SU-DHL-6 (cell line): ENCODE measurements around the gene PCGF1.

Source experiments
- H2AFZ ChIP-seq: fragments of 200-600 bp; sonication (generic); 2 replicates; pipeline ENCODE4 v1.6.1; 2014; ENCODE audit warnings: low read depth, mild to moderate bottlenecking, moderate library complexity, mixed read lengths, antibody characterized with exemption, low read length; ENCODE audit not compliant: severe bottlenecking
- H3F3A ChIP-seq: fragments of 200-600 bp; shearing (Covaris generic); 2 replicates; pipeline ENCODE4 v1.6.0; 2016; ENCODE audit warnings: antibody characterized with exemption, mild to moderate bottlenecking; ENCODE audit not compliant: insufficient read depth
- H3K27ac ChIP-seq: fragments of 200-600 bp; sonication (generic); 2 replicates; pipeline ENCODE4 v1.5.1; 2016; ENCODE audit warnings: low read depth, mild to moderate bottlenecking, low read length, moderate library complexity, mixed read lengths
- H3K27me3 ChIP-seq: fragments of 200-600 bp; sonication (generic), shearing (Covaris generic); 2 replicates; pipeline ENCODE4 v1.6.0; 2014; ENCODE audit warnings: mild to moderate bottlenecking, low read length
- H3K36me3 ChIP-seq: fragments of 200-600 bp; sonication (generic); 2 replicates; pipeline ENCODE4 v1.6.1; 2014; ENCODE audit warnings: mild to moderate bottlenecking, low read length, mixed read lengths
- H3K4me2 ChIP-seq: fragments of 300-600, 200-600 bp; shearing (Covaris generic), sonication (generic); 2 replicates; pipeline ENCODE4 v1.6.0; 2014; ENCODE audit warnings: low read length, low read depth, mild to moderate bottlenecking; ENCODE audit not compliant: poor library complexity, severe bottlenecking
- H3K4me3 ChIP-seq: fragments of 200-600 bp; sonication (generic); 2 replicates; pipeline ENCODE4 v1.5.1; 2014; ENCODE audit warnings: antibody characterized with exemption, low read length, mild to moderate bottlenecking, mixed read lengths; ENCODE audit not compliant: insufficient read depth, poor library complexity, severe bottlenecking
- H3K79me2 ChIP-seq: fragments of 200-600 bp; sonication (generic); 2 replicates; pipeline ENCODE4 v1.6.1; 2014; ENCODE audit warnings: mild to moderate bottlenecking, low read length, moderate library complexity; ENCODE audit not compliant: insufficient read depth
- H3K9ac ChIP-seq: fragments of 200-600 bp; sonication (generic); 2 replicates; pipeline ENCODE4 v1.7.0; 2014; ENCODE audit warnings: mild to moderate bottlenecking, low read length
- H3K9me2 ChIP-seq: fragments of 200-600 bp; sonication (generic); replicated peaks from 2 replicates; pipeline ENCODE4 v1.6.1; 2014; ENCODE audit warnings: low read length; ENCODE audit not compliant: insufficient read depth
- H3K9me3 ChIP-seq: fragments of 200-600 bp; sonication (generic); 2 replicates; pipeline ENCODE4 v1.6.1; 2014; ENCODE audit warnings: low read length, mixed read lengths; ENCODE audit not compliant: insufficient read depth
- H4K20me1 ChIP-seq: fragments of 200-600 bp; sonication (generic); 2 replicates; pipeline ENCODE4 v1.6.1; 2014; ENCODE audit warnings: low read depth, mild to moderate bottlenecking, antibody characterized with exemption, low read length, moderate library complexity, mixed read lengths
- EZH2phosphoT487 ChIP-seq: fragments of 200-600 bp; sonication (generic), shearing (Covaris generic); conservative IDR thresholded peaks from 2 replicates; pipeline ENCODE4 v1.6.1; 2018; ENCODE audit warnings: mild to moderate bottlenecking, antibody characterized with exemption, low read length, moderate library complexity, mixed read lengths
- TF ChIP-seq, protein P1 (sequence below): fragments of 200-600 bp; sonication (generic); IDR thresholded peaks from one replicate; pipeline ENCODE4 v1.5.1; 2017; ENCODE audit warnings: antibody characterized with exemption, mild to moderate bottlenecking, low read length, moderate library complexity; ENCODE audit not compliant: insufficient read depth, poor library complexity, severe bottlenecking

Gene PCGF1

DNA sequence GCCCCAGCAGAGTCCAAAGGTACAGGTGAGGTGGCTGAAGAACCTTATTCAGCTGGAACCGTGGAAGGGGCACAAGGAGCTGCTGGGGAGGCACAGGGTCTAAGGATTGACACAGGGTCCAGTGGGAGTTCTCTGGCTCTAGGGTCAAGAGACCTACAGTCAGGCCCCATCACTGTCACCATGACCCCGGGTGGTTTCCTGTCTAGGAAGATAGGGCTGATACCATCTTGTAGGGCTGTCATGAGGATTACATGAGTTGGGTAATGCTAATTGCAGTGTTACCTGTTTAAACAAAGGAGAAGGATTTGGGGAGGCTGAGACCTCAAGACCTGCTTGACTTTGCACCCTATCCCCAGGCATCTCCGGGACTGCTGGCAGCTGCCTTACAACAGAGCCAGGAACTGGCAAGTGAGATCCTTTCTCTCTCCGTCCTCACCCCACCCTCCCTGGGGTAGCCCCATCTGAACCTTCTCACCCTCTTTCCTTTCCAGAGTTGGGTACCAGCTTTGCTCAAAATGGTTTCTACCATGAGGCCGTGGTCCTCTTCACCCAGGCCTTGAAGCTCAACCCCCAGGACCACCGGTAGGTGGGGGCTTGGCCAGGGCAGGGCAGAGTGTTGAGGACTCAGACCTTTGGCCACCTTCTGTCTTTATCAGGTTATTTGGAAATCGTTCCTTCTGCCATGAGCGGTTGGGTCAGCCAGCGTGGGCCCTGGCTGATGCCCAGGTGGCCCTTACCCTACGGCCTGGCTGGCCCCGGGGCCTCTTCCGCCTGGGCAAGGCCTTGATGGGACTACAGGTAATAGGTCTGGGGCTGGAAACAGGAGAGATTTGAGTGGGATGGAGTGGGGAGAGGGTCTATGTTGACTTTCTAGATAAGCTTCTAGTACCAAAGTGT lies 15.6 kb downstream of the PCGF1 start:
- Histone ChIP-seq H4K20me1 (no peaks in the 10 kb centered on the region), H2AFZ (no peak overlapping the region), H3K4me2 (no peak overlapping the region), H3K27ac (no peak overlapping the region), H3K9me2 (no peaks in the 10 kb centered on the region), H3F3A (no peaks in the 10 kb centered on the region), H3K27me3 (no peaks in the 10 kb centered on the region), H3K79me2 (no peaks in the 10 kb centered on the region), H3K9ac (no peak overlapping the region), H3K36me3 (no peaks in the 10 kb centered on the region), H3K4me3 (no peak overlapping the region), H3K9me3 (no peaks in the 10 kb centered on the region)
- no peak for TF ChIP-seq EZH2phosphoT487
- TF ChIP-seq, protein P1, sequence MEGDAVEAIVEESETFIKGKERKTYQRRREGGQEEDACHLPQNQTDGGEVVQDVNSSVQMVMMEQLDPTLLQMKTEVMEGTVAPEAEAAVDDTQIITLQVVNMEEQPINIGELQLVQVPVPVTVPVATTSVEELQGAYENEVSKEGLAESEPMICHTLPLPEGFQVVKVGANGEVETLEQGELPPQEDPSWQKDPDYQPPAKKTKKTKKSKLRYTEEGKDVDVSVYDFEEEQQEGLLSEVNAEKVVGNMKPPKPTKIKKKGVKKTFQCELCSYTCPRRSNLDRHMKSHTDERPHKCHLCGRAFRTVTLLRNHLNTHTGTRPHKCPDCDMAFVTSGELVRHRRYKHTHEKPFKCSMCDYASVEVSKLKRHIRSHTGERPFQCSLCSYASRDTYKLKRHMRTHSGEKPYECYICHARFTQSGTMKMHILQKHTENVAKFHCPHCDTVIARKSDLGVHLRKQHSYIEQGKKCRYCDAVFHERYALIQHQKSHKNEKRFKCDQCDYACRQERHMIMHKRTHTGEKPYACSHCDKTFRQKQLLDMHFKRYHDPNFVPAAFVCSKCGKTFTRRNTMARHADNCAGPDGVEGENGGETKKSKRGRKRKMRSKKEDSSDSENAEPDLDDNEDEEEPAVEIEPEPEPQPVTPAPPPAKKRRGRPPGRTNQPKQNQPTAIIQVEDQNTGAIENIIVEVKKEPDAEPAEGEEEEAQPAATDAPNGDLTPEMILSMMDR = no peak

DNA sequence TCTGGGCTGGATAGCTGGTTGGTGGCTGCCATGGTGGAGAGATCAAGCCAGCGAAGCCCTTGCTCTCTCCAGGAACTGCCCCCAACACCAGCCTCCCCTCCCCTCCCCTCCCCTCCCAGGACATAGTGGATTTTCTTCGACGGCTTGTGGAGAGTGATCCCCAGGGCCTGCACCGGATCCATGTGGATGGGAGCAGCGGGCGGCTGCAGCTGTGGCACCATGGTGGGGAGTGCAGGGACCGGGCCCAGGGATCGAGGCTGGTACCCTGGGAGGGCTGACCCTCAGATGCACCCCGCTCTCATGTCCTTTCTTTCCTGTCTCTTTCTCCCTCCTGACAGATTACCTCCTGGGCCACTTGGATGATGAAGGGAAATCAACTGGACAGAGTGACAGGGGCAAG lies 17.6 kb downstream of the PCGF1 start:
- no peaks in the 10 kb centered on the region for H3K27me3 ChIP-seq
- H3K9me3 ChIP-seq = no peaks in the 10 kb centered on the region
- H3K79me2 ChIP-seq = no peaks in the 10 kb centered on the region
- H3K36me3 ChIP-seq = no peaks in the 10 kb centered on the region
- H3F3A ChIP-seq = no peaks in the 10 kb centered on the region
- H3K27ac ChIP-seq = no peak overlapping the region
- H3K9me2 ChIP-seq = no peaks in the 10 kb centered on the region
- H3K9ac ChIP-seq = no peak overlapping the region
- H4K20me1 ChIP-seq = no peaks in the 10 kb centered on the region
- H3K4me2 ChIP-seq = no peak overlapping the region
- H3K4me3 ChIP-seq = no peak overlapping the region
- no peak for TF ChIP-seq EZH2phosphoT487
- TF ChIP-seq, protein P1 = no peak
- H2AFZ ChIP-seq = no peak overlapping the region

DNA sequence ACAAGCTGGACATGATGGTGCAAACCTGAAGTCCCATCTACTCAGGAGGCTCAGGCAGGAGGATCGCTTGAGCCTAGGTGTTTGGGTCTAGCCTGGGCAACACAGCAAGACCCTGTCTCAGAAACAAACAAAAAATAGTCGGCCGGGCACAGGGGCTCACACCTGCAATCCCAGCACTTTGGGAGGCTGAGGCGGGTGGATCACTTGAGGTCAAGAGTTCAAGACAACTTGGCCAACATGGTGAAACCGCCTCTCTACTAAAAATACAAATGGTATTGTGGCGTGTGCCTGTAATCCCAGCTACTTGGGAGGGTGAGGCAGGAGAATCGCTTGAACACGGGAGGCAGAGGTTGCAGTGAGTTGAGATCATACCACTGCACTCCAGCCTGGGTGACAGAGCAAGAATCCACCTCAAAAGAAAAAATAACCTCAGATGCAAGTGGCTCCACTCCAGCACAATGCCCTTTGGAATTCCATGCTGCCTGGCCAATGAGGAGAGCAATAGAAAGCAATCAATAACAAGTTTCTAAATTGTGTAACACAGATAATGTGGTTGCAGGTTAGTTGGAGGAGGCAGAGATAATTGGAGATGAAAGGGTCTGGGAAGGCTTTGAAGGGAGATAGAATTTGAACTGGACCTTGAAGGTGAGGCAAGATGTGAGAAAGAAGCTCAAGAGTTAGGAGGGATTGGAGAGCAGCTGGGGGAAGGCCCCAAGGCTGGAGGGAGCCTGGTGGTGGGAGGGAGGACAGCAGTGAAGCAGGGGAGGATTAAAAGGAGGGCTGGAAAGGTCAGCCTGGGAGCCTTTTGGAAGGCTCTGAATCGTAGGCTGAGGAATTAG lies 18.6 kb downstream of the PCGF1 start:
- Histone ChIP-seq H3K27ac (no peak overlapping the region), H3K9me3 (no peaks in the 10 kb centered on the region), H3K79me2 (peaks cover 4% of the 10 kb centered on the region), H3K27me3 (no peaks in the 10 kb centered on the region), H3K9ac (no peak overlapping the region), H3F3A (no peaks in the 10 kb centered on the region), H3K9me2 (no peaks in the 10 kb centered on the region), H3K36me3 (no peaks in the 10 kb centered on the region), H2AFZ (no peak overlapping the region), H4K20me1 (no peaks in the 10 kb centered on the region), H3K4me3 (no peak overlapping the region), H3K4me2 (no peak overlapping the region)
- TF ChIP-seq, protein P1 = no peak
- no peak for TF ChIP-seq EZH2phosphoT487
